Endothelial cell of umbilical vein (primary cell): Measurements from ENCODE around the gene TSPAN9. TPM values are rescaled to one million over a fixed set of nuclear protein-coding genes. Genes with fewer than 3 reads are reported as not detected.

Experiments
- BruUV-seq: library from RNA; stranded (reverse); fragments of 400-500 nt; replicated peaks from 2 replicates; lab custom pipeline; 2021; lab: Mats Ljungman, UMichigan
- CTCF ChIA-PET: fragments of 300-600, 350-600 bp; sonication (Branson Sonifier 250); formaldehyde crosslinking; loops from one replicate; lab custom pipeline; 2021; ENCODE audit warnings: antibody characterized with exemption, inconsistent platforms; lab: Charles Lee
- POLR2A ChIA-PET: fragments of 300-600, 350-600 bp; sonication (Branson Sonifier 250); formaldehyde crosslinking; loops from one replicate; lab custom pipeline; 2021; ENCODE audit warnings: antibody characterized with exemption, inconsistent platforms; lab: Charles Lee
- DNase-seq: peaks from one replicate; pipeline ENCODE4 v3.0.0-alpha.2; 2011; ENCODE audit warnings: low read depth, low spot score
- FAIRE-seq: peaks from 2 replicates; lab custom pipeline; 2011; peaks lifted over from hg19 to GRCh38; lab: Jason Lieb, UNC
- H2AFZ ChIP-seq: 2 replicates; pipeline ENCODE4 v1.6.0; 2012; ENCODE audit warnings: low read depth, low read length, control low read depth, inconsistent platforms
- H3K27ac ChIP-seq: 2 replicates; pipeline ENCODE4 v1.5.1; 2011; ENCODE audit warnings: low read depth, mild to moderate bottlenecking, control low read depth, low read length, moderate library complexity; ENCODE audit not compliant: insufficient read depth
- H3K27me3 ChIP-seq, 2 experiments: 2 replicates each; pipeline versions ENCODE4 v1.6.0 to v1.6.1; 2011; ENCODE audit warnings: low read length in 2 of 2, mixed read lengths in 1 of 2; ENCODE audit not compliant: control insufficient read depth in 2 of 2, insufficient read depth in 2 of 2
- H3K36me3 ChIP-seq, 2 experiments: 2 replicates in 1 of 2; 3 replicates in 1 of 2; pipeline ENCODE4 v1.5.1; 2011; ENCODE audit warnings: low read length in 2 of 2, mild to moderate bottlenecking in 1 of 2, moderate library complexity in 1 of 2; ENCODE audit not compliant: control insufficient read depth in 2 of 2, insufficient read depth in 2 of 2; ENCODE audit errors: extremely low read depth in 1 of 2
- H3K4me1 ChIP-seq: 3 replicates; pipeline ENCODE4 v1.5.1; 2011; ENCODE audit warnings: mild to moderate bottlenecking, low read length; ENCODE audit not compliant: control insufficient read depth, insufficient read depth; ENCODE audit errors: extremely low read depth
- H3K4me2 ChIP-seq: 2 replicates; pipeline ENCODE4 v1.6.1; 2011; ENCODE audit warnings: low read length, control low read depth, mixed read lengths; ENCODE audit not compliant: insufficient read depth
- H3K4me3 ChIP-seq, 3 experiments: fragments of 200-600 bp in 1 of 3; sonication (generic), shearing (Covaris generic) in 1 of 3; replicated peaks in 1 of 3; 2 replicates each; pipeline ENCODE4 v1.5.1; 2011 to 2016; ENCODE audit warnings: control low read depth in 3 of 3, low read length in 3 of 3, mild to moderate bottlenecking in 2 of 3, inconsistent platforms in 1 of 3, low read depth in 1 of 3, moderate library complexity in 1 of 3; ENCODE audit not compliant: insufficient read depth in 1 of 3
- H3K79me2 ChIP-seq: 2 replicates; pipeline ENCODE4 v1.6.0; 2012; ENCODE audit warnings: low read length, inconsistent platforms; ENCODE audit not compliant: control insufficient read depth, insufficient read depth
- H3K9ac ChIP-seq: replicated peaks from 2 replicates; pipeline ENCODE3; 2011; ENCODE audit warnings: low read length, control low read depth; ENCODE audit not compliant: insufficient read depth; ENCODE audit errors: extremely low read depth
- H3K9me1 ChIP-seq: replicated peaks from 3 replicates; pipeline ENCODE4 v1.6.0; 2011; ENCODE audit warnings: mild to moderate bottlenecking, low read length; ENCODE audit not compliant: control insufficient read depth, insufficient read depth; ENCODE audit errors: extremely low read depth
- H3K9me3 ChIP-seq: replicated peaks from 2 replicates; pipeline ENCODE4 v1.5.1; 2012; ENCODE audit warnings: low read length, inconsistent platforms; ENCODE audit not compliant: control insufficient read depth, insufficient read depth
- H4K20me1 ChIP-seq: replicated peaks from 2 replicates; pipeline ENCODE3; 2011; ENCODE audit warnings: mild to moderate bottlenecking, low read length; ENCODE audit not compliant: control insufficient read depth, insufficient read depth; ENCODE audit errors: extremely low read depth
- EZH2 ChIP-seq: IDR thresholded peaks from 2 replicates; pipeline ENCODE4 v1.6.1; 2012; ENCODE audit warnings: borderline replicate concordance, low read depth, mild to moderate bottlenecking, moderate library complexity, low read length, inconsistent platforms; ENCODE audit not compliant: severe bottlenecking
- FOS ChIP-seq: IDR thresholded peaks from 2 replicates; pipeline ENCODE4 v1.6.1; 2011; ENCODE audit warnings: mild to moderate bottlenecking, low read length, moderate library complexity, borderline replicate concordance; ENCODE audit not compliant: insufficient read depth
- GATA2 ChIP-seq: IDR thresholded peaks from 2 replicates; pipeline ENCODE4 v1.7.0; 2011; ENCODE audit warnings: low read depth, mild to moderate bottlenecking, moderate library complexity, mixed read lengths, low read length; ENCODE audit not compliant: insufficient read length, insufficient read depth
- JUN ChIP-seq: IDR thresholded peaks from 2 replicates; pipeline ENCODE4 v1.6.1; 2011; ENCODE audit warnings: borderline replicate concordance, low read depth; ENCODE audit not compliant: insufficient read length, insufficient read depth
- MYC ChIP-seq: IDR thresholded peaks from one replicate; pipeline ENCODE4 v1.6.1; 2011; ENCODE audit warnings: mild to moderate bottlenecking, low read depth, low read length
- POLR2A ChIP-seq: IDR thresholded peaks from 2 replicates; pipeline ENCODE4 v1.6.1; 2012; ENCODE audit warnings: low read depth, mild to moderate bottlenecking, control low read depth, low read length
- POLR2AphosphoS5 ChIP-seq: IDR thresholded peaks from 2 replicates; pipeline ENCODE4 v1.6.1; 2012; ENCODE audit warnings: low read depth, mild to moderate bottlenecking, control low read depth, low read length, moderate library complexity; ENCODE audit not compliant: insufficient read depth
- dilution Hi-C: fragments of 300-500 bp; cut with MboI; formaldehyde crosslinking; loops from one replicate; pipeline ENCODE4 v1.15.0; 2019; ENCODE audit warnings: low sequenced_read_pairs; ENCODE audit not compliant: extremely low pct_ligation_motif_present
- intact Hi-C: fragments of 100-400 bp; cut with micrococcal nuclease; formaldehyde crosslinking; loops from one replicate; pipeline ENCODE4 v1.10.0; 2022
- polyA plus RNA-seq, 4 experiments: library from polyadenylated mRNA; depleted of rRNA in 3 of 4; stranded (reverse) in 3 of 4; unstranded in 1 of 4; fragments of >200 nt; gene quantifications; 2 replicates each; pipeline versions ENCODE4 v1.2.1 to v1.2.3, GENCODE V29; 2011 to 2012; ENCODE audit warnings: missing spikeins in 1 of 4
- total RNA-seq: library from RNA; stranded (reverse); gene quantifications from 2 replicates; pipeline ENCODE4 v1.2.3, GENCODE V29; 2021
- TF ChIP-seq, protein P1 (sequence below), 2 donors: IDR thresholded peaks; 1 replicate in 1 of 2; 2 replicates in 1 of 2; pipeline ENCODE4 v1.5.1; 2011; ENCODE audit warnings: low read length in 2 of 2, mild to moderate bottlenecking in 2 of 2, moderate library complexity in 2 of 2, control low read depth in 1 of 2, inconsistent platforms in 1 of 2, low read depth in 1 of 2; ENCODE audit not compliant: insufficient read depth in 1 of 2; ENCODE audit errors: extremely low read depth in 1 of 2
- TF ChIP-seq, protein P2 (sequence below): IDR thresholded peaks from 2 replicates; pipeline ENCODE4 v1.6.1; 2011; ENCODE audit not compliant: insufficient read depth, insufficient read length

The TSPAN9 gene
- total and polyA plus RNA-seq, 2 donors (not counting 3 experiments of a cell fraction or from before 2014, with no cell fraction given): 43.3 to 66.8 TPM

DNA sequence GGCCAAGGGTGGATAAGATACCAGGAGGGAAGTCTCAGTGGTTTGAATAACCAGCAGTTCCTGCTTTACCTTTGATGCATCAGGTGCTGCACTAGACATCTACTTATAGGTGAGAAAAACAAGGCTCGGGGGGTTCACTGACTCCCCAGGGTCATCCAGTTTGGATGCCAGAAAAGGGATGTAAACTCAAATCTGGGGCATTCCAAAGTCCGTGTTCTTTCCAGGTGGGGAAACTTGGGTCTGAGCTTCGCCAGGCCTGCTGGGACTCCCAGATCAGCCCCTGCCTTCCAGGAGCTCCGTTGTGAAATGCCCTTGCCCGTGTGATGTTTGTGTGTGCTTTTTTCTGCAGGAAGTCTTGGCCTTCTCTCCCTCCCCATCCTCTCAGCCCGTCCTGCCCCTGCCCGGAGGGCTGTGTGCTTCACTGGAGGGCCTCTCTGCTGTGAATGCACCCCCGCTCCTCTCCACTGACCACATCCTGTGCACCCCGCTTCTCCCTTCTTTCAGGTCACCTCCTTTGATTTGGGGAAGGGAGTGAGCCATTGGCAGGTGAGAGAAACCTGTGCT lies 42.1 kb downstream of the TSPAN9 start:
- no peaks in the 10 kb centered on the region for H3K79me2 ChIP-seq
- H3K9me3 ChIP-seq: no peaks in the 10 kb centered on the region
- H4K20me1 ChIP-seq: no peaks in the 10 kb centered on the region
- H3K4me3 ChIP-seq: no peak overlapping the region
- no peak overlapping the region for H3K9ac ChIP-seq
- DNase-seq: no peak
- intact Hi-C loops: no loop called here
- no peak for TF ChIP-seq JUN
- H3K4me1 ChIP-seq: peaks cover 39% of the 10 kb centered on the region
- H3K36me3 ChIP-seq: peaks cover 0 to 1% of the 10 kb centered on the region in 2 experiments
- POLR2A ChIA-PET: no interaction called here
- no peaks in the 10 kb centered on the region for H3K9me1 ChIP-seq
- BruUV-seq: no TSS peak
- H2AFZ ChIP-seq: no peak overlapping the region
- H3K27me3 ChIP-seq: no peaks in the 10 kb centered on the region
- H3K4me2 ChIP-seq: no peak overlapping the region
- dilution Hi-C loops: no loop called here
- CTCF ChIA-PET: interaction anchor here (1.1 to 1.6 kb wide), 2 partner anchors 21 to 156 kb away, joined by 3 to 5 read pairs; no protein-coding TSS in a partner anchor
- no peak for FAIRE-seq
- H3K27ac ChIP-seq: no peak overlapping the region

DNA sequence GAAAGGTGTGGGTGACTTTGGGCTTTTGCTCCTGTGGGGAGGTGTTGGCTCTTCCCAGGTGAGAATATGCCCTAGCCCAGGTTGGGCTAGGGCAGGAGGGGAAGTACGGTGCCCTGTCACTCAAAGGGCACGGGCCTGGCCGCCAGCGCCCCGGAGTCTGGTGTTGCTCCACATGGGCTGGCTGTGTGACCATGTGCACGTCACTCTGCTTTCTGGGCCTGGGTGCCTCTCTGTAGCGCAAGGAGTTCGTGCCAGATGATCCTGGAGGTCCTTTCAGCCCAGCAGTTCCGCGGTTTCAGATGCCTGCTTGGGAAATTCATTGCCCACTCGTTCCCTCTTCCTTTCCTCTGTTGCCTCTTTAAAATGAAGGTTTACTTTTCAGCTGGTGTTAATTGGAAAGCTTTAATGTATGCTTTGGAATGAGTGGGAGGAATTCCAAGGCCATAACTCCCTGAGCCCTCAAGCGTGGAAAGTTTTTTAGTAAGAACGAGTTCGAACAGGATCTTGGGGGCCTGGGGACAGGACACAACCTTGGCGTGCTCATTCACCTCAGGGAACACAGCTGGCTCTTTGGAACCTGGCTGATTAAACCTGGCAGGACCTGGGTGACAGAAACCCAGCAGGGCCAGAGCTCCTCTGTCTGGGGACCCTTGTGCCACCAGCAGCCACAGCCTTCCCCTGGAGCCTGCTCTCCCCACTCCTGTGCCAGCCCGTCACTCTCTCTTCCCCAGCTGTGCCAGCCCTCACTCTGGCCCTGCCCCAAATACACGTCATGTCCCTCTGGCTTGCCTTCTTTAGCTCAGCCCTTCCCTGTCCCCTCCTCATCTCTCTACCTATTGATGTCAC lies 42.8 kb downstream of the TSPAN9 start:
- no peak for DNase-seq
- no TSS peak for BruUV-seq
- ChIA-PET POLR2A (no interaction called here), CTCF (interaction anchor here (1.0 to 1.6 kb wide), 4 partner anchors 11 to 155 kb away, joined by 3 to 5 read pairs (median 4); no protein-coding TSS in a partner anchor)
- FAIRE-seq: no peak
- dilution Hi-C loops (no loop called here), intact Hi-C loops (no loop called here)
- H4K20me1 ChIP-seq: no peaks in the 10 kb centered on the region
- no peak overlapping the region for H3K4me3 ChIP-seq
- no peak for TF ChIP-seq GATA2
- no peak for TF ChIP-seq EZH2
- TF ChIP-seq, protein P1, sequence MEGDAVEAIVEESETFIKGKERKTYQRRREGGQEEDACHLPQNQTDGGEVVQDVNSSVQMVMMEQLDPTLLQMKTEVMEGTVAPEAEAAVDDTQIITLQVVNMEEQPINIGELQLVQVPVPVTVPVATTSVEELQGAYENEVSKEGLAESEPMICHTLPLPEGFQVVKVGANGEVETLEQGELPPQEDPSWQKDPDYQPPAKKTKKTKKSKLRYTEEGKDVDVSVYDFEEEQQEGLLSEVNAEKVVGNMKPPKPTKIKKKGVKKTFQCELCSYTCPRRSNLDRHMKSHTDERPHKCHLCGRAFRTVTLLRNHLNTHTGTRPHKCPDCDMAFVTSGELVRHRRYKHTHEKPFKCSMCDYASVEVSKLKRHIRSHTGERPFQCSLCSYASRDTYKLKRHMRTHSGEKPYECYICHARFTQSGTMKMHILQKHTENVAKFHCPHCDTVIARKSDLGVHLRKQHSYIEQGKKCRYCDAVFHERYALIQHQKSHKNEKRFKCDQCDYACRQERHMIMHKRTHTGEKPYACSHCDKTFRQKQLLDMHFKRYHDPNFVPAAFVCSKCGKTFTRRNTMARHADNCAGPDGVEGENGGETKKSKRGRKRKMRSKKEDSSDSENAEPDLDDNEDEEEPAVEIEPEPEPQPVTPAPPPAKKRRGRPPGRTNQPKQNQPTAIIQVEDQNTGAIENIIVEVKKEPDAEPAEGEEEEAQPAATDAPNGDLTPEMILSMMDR (IDR thresholded peaks at IDR 0.05; ENCODE audit: extremely low read depth in 1 of 2, insufficient read depth in 1 of 2, low read depth in 1 of 2, low read length in 2 of 2): no peak
- TF ChIP-seq POLR2AphosphoS5: no peak
- no peak for TF ChIP-seq POLR2A
- no peak for TF ChIP-seq JUN
- no peak for TF ChIP-seq FOS
- no peak for TF ChIP-seq MYC
- TF ChIP-seq, protein P2, sequence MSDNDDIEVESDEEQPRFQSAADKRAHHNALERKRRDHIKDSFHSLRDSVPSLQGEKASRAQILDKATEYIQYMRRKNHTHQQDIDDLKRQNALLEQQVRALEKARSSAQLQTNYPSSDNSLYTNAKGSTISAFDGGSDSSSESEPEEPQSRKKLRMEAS: no peak
- H3K9ac ChIP-seq: no peak overlapping the region
- H3K27ac ChIP-seq: no peak overlapping the region
- H3K4me2 ChIP-seq: no peak overlapping the region
- H3K27me3 ChIP-seq: no peaks in the 10 kb centered on the region
- H2AFZ ChIP-seq: no peak overlapping the region
- H3K4me1 ChIP-seq: peaks cover 39% of the 10 kb centered on the region
- H3K9me3 ChIP-seq: no peaks in the 10 kb centered on the region
- H3K9me1 ChIP-seq: no peaks in the 10 kb centered on the region
- H3K36me3 ChIP-seq: peaks cover 0 to 1% of the 10 kb centered on the region in 2 experiments
- H3K79me2 ChIP-seq: no peaks in the 10 kb centered on the region
